Ovary (tissue), 9 donors: ENCODE results near the gene NKAPD1. TPM values are rescaled to one million over a fixed set of nuclear protein-coding genes. Genes with fewer than 3 reads are reported as not detected.

Experiments
- DNase-seq, 5 donors: peaks; one replicate each; pipeline ENCODE4 v3.0.0-alpha.2; 2019 to 2020
- H3K27ac ChIP-seq, 2 donors: fragments of 200-600 bp; one replicate each; pipeline versions ENCODE4 v1.5.1 to v1.8.0; 2019 to 2022
- H3K27me3 ChIP-seq: fragments of 200-600 bp; one replicate; pipeline ENCODE4 v1.8.0; 2022
- H3K36me3 ChIP-seq: fragments of 200-600 bp; sonication (generic); one replicate; pipeline ENCODE4 v1.5.1; 2019
- H3K4me1 ChIP-seq: one replicate; pipeline ENCODE4 v1.8.1; 2013; ENCODE audit warnings: mild to moderate bottlenecking, moderate library complexity; ENCODE audit not compliant: insufficient read depth
- H3K4me3 ChIP-seq: fragments of 200-600 bp; sonication (generic); one replicate; pipeline ENCODE4 v1.5.1; 2017
- H3K9me3 ChIP-seq, 2 donors: fragments of 200-600 bp in 1 of 2; sonication (generic) in 1 of 2; one replicate each; pipeline versions ENCODE4 v1.5.1 to v1.8.1; 2013 to 2019; ENCODE audit warnings: mild to moderate bottlenecking in 1 of 2, moderate library complexity in 1 of 2
- CTCF ChIP-seq, 3 donors: fragments of 450-650 bp in 2 of 3; fragments of 200-600 bp in 1 of 3; IDR thresholded peaks; one replicate each; pipeline versions ENCODE4 v1.5.1 to v1.8.0; 2016 to 2022; ENCODE audit warnings: antibody characterized with exemption in 3 of 3, mild to moderate bottlenecking in 1 of 3
- EP300 ChIP-seq: sonication (generic); formaldehyde crosslinking; IDR thresholded peaks from one replicate; pipeline ENCODE4 v1.6.1; 2017; ENCODE audit warnings: antibody characterized with exemption
- POLR2A ChIP-seq: fragments of 450-650 bp; IDR thresholded peaks from one replicate; pipeline ENCODE4 v1.6.1; 2017; ENCODE audit warnings: antibody characterized with exemption, mild to moderate bottlenecking, moderate library complexity
- WGBS, 3 donors: extraction: QIAGEN DNeasy Blood & Tissue Kit in 1 of 3; methylation state at CpG; one replicate each; pipeline versions ENCODE4 v1.1.5 to v1.1.7; 2013 to 2017; 5-methylcytosine and 5-hydroxymethylcytosine counted together
- intact Hi-C, 4 donors: fragments of 100-400 bp; cut with DNase I; formaldehyde crosslinking; loops; one replicate each; pipeline versions ENCODE4 v1.11.0 to v1.15.1; 2022 to 2023
- polyA plus RNA-seq, 2 donors: library from polyadenylated mRNA; stranded (reverse); fragments of 200-250 nt in 1 of 2; fragments of 350-450 nt in 1 of 2; fragmentation: Illumina TruSeq in 1 of 2; extraction: RNeasy Lipid Tissue Mini Kit (QIAGEN cat#74804) in 1 of 2; gene quantifications; one replicate each; pipeline ENCODE4 v1.2.3, GENCODE V29; 2013 to 2014
- total RNA-seq, 7 donors: library from RNA; depleted of rRNA in 2 of 7; stranded (reverse); fragments of >200 nt in 2 of 7; fragmentation: NEBNext Ultra II Directional in 3 of 7; extraction: Animal tissue kit (Norgen Biotek cat#: 25700) in 3 of 7; gene quantifications; one replicate each; pipeline versions ENCODE4 v1.1.0 to v1.2.4, GENCODE V29; 2016 to 2023
- donor health status: DM: no; HTN: no; CAD: no; lungs with moderate emphysema.
- donor health status: DM: no; HTN: no; CAD: no.
- donor health status: Bipolar disorder and iron deficiency.
- donor health status: DM: yes; HTN: yes; CAD: no.
- donor health status: DM: no; HTN: no; CAD: no.
- donor health status: DM: yes; HTN: yes; CAD: no.

The NKAPD1 gene
- total and polyA plus RNA-seq, 9 donors: 11.4 to 48.2 (median 18.1) TPM

GRCh38 chr11:112096194-112096593 lies 22.1 kb downstream of the NKAPD1 start:
- Histone ChIP-seq H3K27me3 (no peaks in the 10 kb centered on the region), H3K4me3 (no peak overlapping the region), H3K36me3 (no peaks in the 10 kb centered on the region), H3K4me1 (peaks cover 1% of the 10 kb centered on the region), H3K27ac (no peak overlapping the region), H3K9me3 (no peaks in the 10 kb centered on the region)
- DNase-seq: no peak
- intact Hi-C loops: no loop called here
- TF ChIP-seq CTCF (IDR thresholded peaks at IDR 0.05) (no peak), POLR2A (no peak), EP300 (no peak)

DNA sequence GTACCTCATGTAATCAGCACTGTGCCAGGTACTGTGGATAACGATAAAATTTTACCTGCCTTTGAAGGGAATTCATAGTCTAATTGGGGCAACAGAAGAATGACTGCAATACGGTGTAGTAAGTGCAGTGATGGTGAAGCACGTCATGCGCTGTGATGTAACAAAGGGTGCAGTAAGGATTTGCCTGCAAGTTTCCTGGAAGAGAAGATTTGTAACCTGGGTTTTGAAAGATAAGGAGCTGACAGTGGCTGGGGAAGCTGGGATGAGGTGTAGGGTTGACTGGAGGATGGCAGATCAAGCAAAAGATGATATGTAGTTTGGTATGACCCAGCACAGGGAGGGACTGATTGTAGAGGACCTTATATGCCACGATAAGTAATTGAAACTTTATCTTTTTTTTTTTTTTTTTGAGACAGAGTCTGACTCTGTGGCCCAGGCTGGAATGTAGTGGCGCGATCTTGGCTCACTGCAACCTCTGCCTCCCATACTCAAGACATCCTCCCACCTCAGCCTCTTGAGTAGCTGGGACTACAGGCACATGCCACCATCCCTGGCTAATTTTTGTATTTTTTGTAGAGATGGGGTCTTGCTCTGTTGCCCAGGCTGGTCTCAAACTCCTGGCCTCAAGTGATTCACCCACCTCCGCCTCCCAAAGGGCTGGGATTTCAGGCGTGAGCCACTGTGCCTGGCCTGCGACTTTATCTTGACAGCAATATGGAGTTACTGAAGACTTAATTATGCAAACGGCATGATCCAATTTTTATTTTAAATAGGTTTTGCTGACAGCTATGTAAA lies 23.8 kb downstream of the NKAPD1 start:
- Histone ChIP-seq H3K27me3 (no peaks in the 10 kb centered on the region), H3K4me3 (no peak overlapping the region), H3K27ac (no peak overlapping the region), H3K36me3 (no peaks in the 10 kb centered on the region), H3K4me1 (peaks cover 1% of the 10 kb centered on the region), H3K9me3 (no peaks in the 10 kb centered on the region)
- WGBS, 3 donors: 81 to 84% (median 84%) methylated on average over 11 of the region's 11 CpGs
- intact Hi-C loops: no loop called here
- no peak for TF ChIP-seq CTCF (IDR thresholded peaks at IDR 0.05)
- TF ChIP-seq POLR2A: no peak
- TF ChIP-seq EP300: no peak
- DNase-seq: no peak

- DNase-seq: no peak
- WGBS, 3 donors: 52 to 70% (median 56%) methylated on average over 2 of the region's 2 CpGs
- H3K27ac ChIP-seq: no peak overlapping the region
- H3K4me3 ChIP-seq: no peak overlapping the region
- no peaks in the 10 kb centered on the region for H3K36me3 ChIP-seq
- H3K4me1 ChIP-seq: peaks cover 1% of the 10 kb centered on the region
- intact Hi-C loops: no loop called here
- no peaks in the 10 kb centered on the region for H3K9me3 ChIP-seq
- TF ChIP-seq POLR2A (no peak), CTCF (IDR thresholded peaks at IDR 0.05) (no peak), EP300 (no peak)
- H3K27me3 ChIP-seq: no peaks in the 10 kb centered on the region
These were observed 26.4 kb downstream of the NKAPD1 start for GRCh38 chr11:112100462-112100861.

DNA sequence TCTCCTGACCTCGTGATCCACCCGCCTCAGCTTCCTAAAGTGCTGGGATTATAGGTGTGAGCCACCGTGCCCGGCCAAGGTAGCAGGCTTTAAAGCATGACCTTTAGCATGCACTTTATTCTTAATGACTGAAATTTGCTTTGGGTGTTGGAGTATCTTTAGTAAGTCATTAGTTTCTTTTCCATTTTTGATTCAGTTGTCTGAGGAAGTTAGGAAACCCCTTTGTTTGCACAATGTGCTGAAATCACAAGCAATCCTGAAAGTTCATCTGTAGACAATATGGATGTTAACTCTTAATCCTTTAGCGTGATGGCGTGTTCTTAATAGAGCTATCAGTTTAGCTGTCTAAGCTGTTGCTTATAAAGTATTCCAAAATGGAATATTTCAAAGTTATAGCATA lies 29.3 kb downstream of the NKAPD1 start:
- TF ChIP-seq POLR2A (no peak), EP300 (no peak), CTCF (IDR thresholded peaks at IDR 0.05) (no peak)
- WGBS, 3 donors: 90 to 95% (median 95%) methylated on average over 6 of the region's 6 CpGs
- no peaks in the 10 kb centered on the region for H3K9me3 ChIP-seq
- no peaks in the 10 kb centered on the region for H3K27me3 ChIP-seq
- H3K4me3 ChIP-seq: no peak overlapping the region
- H3K27ac ChIP-seq: no peak overlapping the region
- H3K36me3 ChIP-seq: no peaks in the 10 kb centered on the region
- no peak for DNase-seq
- intact Hi-C loops: no loop called here
- H3K4me1 ChIP-seq: no peaks in the 10 kb centered on the region
